ENCODE measurements around the gene TRAM1L1.

The TRAM1L1 gene

DNA sequence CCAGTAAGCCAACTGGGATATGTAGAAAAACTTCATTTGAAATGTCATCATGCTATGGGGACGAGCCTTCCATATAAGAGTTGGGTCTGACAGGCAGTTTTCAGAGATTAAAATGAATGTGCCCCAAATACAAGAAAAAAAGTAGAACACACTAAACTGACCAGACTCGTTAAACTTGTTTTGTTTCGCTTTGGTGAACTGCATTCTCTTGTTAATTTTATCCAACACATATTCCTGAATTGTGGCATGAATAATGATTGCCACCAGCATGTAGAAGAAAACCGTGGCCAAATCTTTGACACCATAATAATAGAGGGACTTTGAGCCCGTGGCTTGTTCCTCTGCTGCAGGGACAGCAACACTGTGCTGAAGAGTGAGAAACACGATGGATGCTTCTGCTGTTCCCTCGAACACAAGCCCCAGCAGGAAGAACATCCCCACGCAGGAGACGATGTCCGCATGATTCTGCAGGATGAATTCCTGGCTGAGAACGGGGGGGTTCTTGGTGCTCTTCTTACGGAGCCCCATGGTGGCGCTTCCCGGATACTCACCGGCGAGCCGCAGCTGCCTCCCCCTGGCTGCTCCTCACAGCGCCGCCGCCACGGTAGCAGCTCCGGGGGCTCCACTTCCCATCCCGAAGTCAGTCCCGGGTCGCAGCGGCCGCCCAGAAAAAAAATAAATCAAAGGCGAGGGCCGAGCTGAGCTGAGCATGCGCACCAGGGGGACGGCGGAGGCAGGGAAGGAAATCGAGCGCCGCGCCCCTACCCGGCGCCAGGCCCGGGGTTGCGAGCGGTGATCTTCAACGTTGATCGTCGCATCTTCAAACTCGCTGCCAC is at the start of gene TRAM1L1:
TRAM1L1 (minus strand) TSS at position 711 of the 836 bp plus-strand sequence; CDS start at position 528, 183 bp downstream.
- DNase-seq, result no peak

DNA sequence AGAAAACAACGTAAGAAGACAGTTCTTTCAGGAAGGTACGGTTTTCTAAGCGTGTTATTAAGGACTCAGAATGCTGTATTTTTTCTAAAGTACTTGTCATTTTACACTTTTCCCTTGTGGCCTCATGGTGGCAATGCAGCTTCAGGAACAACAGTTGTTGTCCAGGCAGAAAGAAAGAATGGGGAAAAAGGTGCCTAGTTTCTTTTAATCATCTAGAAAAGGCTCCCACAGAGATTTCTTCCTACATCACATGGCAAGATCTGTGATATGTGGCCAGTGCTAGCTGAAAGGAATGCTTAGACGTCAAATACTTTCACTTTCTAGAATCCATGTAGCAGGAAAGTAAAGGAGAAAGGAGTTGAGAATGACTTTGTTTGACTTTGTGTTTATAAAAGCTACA is 49.0 kb upstream of the TRAM1L1 start:
- DNase-seq, result no peak

DNA sequence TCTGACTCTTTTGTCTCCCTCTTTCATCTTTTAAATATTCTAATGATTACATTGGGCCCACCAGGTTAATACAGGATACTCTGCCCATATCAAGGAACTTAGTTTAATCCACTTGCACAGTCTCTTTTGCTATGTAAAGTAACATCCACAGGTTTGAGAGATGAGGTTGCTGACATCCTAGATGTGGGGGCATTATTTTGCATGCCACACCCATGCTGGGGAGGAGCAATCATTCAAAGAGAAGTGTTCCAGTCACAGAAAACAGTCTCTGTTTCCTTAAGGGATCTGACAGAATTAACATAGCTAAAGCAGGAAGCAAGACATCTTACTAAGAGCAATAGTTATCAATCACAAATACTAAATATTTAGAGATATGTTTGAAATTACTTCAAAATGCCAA is 11.5 kb upstream of the TRAM1L1 start:
- no peak for DNase-seq

DNA sequence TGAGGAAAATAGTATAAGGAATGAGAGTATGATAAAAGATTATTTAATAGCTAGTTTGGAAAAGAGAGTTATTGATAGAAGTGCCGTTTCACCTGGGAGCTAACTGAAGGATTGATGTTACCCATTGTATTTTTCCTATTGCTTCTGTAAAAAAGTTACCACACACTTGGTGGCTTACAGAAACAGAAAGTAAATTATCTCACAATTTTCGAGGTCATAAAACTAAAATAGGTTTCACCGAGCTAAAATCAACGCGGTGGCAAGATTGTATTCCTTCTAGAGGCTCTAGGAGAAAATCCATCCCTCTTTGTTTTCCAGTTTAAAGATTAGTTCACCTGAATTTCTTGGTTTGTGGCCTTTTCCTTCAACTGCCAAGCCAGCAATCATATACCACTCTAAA is 11.1 kb upstream of the TRAM1L1 start:
- DNase-seq, result no peak

DNA sequence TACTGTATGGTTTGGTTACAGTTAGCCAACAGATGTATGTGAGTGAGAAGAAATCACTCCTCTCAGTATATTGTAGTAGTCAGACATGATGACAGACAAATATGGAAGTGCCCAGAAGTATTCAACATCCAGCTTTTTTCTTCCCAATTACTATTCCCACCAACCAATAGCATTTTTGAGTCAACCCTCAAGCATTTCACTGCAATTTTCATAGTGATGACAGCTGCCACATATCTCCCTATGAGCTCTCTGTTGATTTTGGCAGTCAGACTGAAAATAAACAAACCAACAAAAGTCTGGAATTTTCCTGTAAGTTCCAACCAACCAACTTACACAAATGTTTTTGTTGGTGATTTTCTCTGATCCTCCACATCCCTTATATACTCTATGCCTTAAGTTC is 8.2 kb upstream of the TRAM1L1 start:
- no peak for DNase-seq

DNA sequence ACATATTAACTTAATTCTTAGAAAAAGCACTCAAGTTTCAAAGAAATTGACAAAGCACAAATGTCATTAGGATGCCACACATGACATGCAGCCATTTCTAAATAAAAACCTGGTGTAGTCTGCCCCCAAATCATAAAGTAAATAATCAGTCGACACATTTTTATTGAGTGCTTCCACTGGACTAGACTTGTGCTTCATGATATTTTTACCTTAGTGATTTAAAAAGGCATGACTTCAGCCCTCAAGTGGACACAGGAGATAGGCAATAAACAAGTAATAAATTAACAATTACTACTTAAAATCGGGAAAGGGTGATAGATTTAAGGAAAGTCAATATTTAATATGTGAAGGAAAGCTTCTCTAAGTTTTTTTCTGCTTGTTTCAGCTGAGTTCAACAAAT is 7.6 kb downstream of the TRAM1L1 start:
- no peak for DNase-seq

DNA sequence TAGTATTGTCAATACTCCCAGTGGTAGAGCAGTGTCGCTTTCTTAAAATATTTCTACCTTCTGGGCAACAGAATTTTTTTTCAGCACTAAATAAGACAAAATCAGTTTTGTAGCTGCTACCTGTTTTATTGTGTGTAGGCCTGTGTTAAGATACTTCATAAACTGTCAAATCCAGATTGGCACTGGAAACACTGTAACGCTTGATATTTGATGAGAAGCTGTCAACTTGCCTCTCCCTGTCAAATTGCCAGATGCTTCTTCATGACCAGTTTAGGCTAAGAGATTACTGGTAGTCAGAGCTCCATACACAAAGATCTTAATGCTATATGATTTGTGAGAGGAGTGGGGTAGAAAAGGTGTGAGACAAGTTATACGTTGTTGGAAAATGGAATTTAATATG is 17.3 kb downstream of the TRAM1L1 start:
- DNase-seq, result no peak

DNA sequence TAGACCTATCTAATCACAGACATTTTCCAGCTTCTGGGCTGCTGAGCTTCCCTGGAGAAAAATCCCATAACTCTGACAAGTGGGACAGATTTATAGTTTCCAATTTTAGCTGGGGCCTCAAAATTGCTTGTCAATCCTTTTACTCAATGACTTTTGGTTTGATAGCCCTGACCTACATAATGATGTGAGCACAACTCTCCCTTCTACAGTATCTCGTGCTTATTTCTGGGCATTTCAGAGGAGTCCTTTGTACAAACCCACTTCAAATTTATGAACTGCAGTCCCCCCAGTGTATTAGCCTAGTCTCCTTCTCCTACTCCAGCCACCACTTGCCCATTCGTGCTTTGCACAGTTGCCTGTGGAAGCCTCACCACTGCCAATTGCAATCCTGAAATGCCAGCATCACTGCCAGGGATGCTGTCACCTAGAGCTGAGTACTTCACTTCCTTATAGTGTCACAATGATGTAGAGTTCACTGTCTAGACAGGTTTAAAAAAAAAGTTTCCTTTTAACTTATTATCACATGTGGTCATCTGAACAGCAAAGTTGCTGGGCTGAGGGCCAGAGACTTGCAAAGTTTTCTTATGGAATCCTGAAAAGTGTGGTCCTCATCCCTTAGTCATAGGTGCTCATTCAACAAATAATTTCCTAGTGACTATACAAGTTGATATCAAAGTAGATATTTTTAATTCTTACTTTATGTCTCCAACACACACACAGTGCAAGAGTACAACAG is 21.2 kb downstream of the TRAM1L1 start:
- DNase-seq, result no peak

DNA sequence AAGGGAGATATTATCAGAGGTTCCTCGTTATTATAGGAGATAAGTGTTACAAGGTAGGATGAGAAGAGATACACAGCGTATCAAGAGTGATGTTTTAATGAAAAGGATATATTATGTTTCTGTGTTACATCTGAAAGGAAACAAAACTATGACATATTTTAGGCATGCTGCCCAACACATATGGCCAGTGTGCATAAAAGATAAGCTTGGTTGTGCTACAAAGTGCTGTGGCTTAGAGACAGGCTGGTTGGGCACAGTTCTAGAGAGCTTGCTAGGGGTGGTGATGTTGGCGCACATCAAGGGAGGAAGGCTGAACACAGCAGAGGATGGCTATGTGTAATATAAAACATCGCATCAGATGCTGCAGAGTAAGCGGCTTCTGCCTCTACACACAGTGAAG is 42.4 kb downstream of the TRAM1L1 start:
- no peak for DNase-seq
